Stimulated activated CD4-positive, alpha-beta T cell treated with anti-CD3 and anti-CD28 coated beads, Interleukin-2, amount 100 ng/mL, for 48 hours (primary cell): Measurements from ENCODE around the gene CNTNAP2.

Experiments used
- DNase-seq, 2 donors: peaks; one replicate each; pipeline ENCODE4 v3.0.0-alpha.2; 2020

The CNTNAP2 gene

GRCh38 chr7:146635205-146636032, 518.8 kb downstream of the CNTNAP2 start:
- no peak for DNase-seq

GRCh38 chr7:146636033-146636356, 519.4 kb downstream of the CNTNAP2 start:
- DNase-seq, result no peak

GRCh38 chr7:146636581-146636980, 520.0 kb downstream of the CNTNAP2 start:
- DNase-seq, result no peak

- no peak for DNase-seq
Observed at GRCh38 chr7:146639291-146639690, 522.7 kb downstream of the CNTNAP2 start.

GRCh38 chr7:146641491-146641890, 524.9 kb downstream of the CNTNAP2 start:
- no peak for DNase-seq

GRCh38 chr7:146645383-146645976, 528.9 kb downstream of the CNTNAP2 start:
- DNase-seq, result no peak

- no peak for DNase-seq
Observed at GRCh38 chr7:146647445-146647844, 530.8 kb downstream of the CNTNAP2 start.

GRCh38 chr7:146652176-146652575, 535.6 kb downstream of the CNTNAP2 start:
- no peak for DNase-seq

- no peak for DNase-seq
Observed at GRCh38 chr7:146654048-146654447, 537.4 kb downstream of the CNTNAP2 start.

- no peak for DNase-seq
Observed at GRCh38 chr7:146655928-146656797, 539.6 kb downstream of the CNTNAP2 start.

- DNase-seq, result no peak
Observed at GRCh38 chr7:146656988-146657387, 540.4 kb downstream of the CNTNAP2 start.

GRCh38 chr7:146658604-146659003, 542.0 kb downstream of the CNTNAP2 start:
- no peak for DNase-seq

GRCh38 chr7:146659732-146660131, 543.1 kb downstream of the CNTNAP2 start:
- no peak for DNase-seq

GRCh38 chr7:146660839-146661238, 544.2 kb downstream of the CNTNAP2 start:
- no peak for DNase-seq

GRCh38 chr7:146661435-146661834, 544.8 kb downstream of the CNTNAP2 start:
- DNase-seq, result no peak

- no peak for DNase-seq
Observed at GRCh38 chr7:146661929-146662328, 545.3 kb downstream of the CNTNAP2 start.

GRCh38 chr7:146665023-146665422, 548.4 kb downstream of the CNTNAP2 start:
- no peak for DNase-seq

- DNase-seq, result no peak
Observed at GRCh38 chr7:146670532-146670931, 553.9 kb downstream of the CNTNAP2 start.

- DNase-seq, result no peak
Observed at GRCh38 chr7:146681487-146681886, 564.9 kb downstream of the CNTNAP2 start.

GRCh38 chr7:146683439-146683838, 566.8 kb downstream of the CNTNAP2 start:
- no peak for DNase-seq

- DNase-seq, result no peak
Observed at GRCh38 chr7:146690987-146691386, 574.4 kb downstream of the CNTNAP2 start.

- no peak for DNase-seq
Observed at GRCh38 chr7:146698995-146699610, 582.5 kb downstream of the CNTNAP2 start.

- DNase-seq, result no peak
Observed at GRCh38 chr7:146700015-146700560, 583.5 kb downstream of the CNTNAP2 start.
